Stimulated activated naive CD8-positive, alpha-beta T cell treated with anti-CD3 and anti-CD28 coated beads, Interleukin-15, Interleukin-2, amounts not matched to agents 100 ng/mL and 50 ng/mL, for 24 hours (primary cell): ENCODE results near the gene LUC7L.
A peak's percentile ranks its signal among the peaks of the same experiment; 100 is the strongest.
"Not testable (repeated sequence)": the region's sequence is repeated elsewhere in the genome, so short reads cannot be mapped to it uniquely, and the experiment has no call there.

Experiments
- H3K27ac Mint-ChIP-seq: one replicate; pipeline ENCODE4 v1.8.0; 2021; ENCODE audit warnings: mild to moderate bottlenecking, mixed read lengths
- H3K27me3 Mint-ChIP-seq: one replicate; pipeline ENCODE4 v1.8.0; 2021; ENCODE audit warnings: mixed read lengths
- H3K36me3 Mint-ChIP-seq: one replicate; pipeline ENCODE4 v1.8.0; 2021; ENCODE audit warnings: low read depth, mixed read lengths
- H3K4me1 Mint-ChIP-seq: one replicate; pipeline ENCODE4 v1.8.0; 2021; ENCODE audit warnings: low read depth, mixed read lengths
- H3K4me3 Mint-ChIP-seq: one replicate; pipeline ENCODE4 v1.8.0; 2021; ENCODE audit warnings: mild to moderate bottlenecking, mixed read lengths
- H3K9me3 Mint-ChIP-seq: one replicate; pipeline ENCODE4 v1.8.0; 2021; ENCODE audit warnings: mixed read lengths

The LUC7L gene, protein sequence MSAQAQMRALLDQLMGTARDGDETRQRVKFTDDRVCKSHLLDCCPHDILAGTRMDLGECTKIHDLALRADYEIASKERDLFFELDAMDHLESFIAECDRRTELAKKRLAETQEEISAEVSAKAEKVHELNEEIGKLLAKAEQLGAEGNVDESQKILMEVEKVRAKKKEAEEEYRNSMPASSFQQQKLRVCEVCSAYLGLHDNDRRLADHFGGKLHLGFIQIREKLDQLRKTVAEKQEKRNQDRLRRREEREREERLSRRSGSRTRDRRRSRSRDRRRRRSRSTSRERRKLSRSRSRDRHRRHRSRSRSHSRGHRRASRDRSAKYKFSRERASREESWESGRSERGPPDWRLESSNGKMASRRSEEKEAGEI

DNA sequence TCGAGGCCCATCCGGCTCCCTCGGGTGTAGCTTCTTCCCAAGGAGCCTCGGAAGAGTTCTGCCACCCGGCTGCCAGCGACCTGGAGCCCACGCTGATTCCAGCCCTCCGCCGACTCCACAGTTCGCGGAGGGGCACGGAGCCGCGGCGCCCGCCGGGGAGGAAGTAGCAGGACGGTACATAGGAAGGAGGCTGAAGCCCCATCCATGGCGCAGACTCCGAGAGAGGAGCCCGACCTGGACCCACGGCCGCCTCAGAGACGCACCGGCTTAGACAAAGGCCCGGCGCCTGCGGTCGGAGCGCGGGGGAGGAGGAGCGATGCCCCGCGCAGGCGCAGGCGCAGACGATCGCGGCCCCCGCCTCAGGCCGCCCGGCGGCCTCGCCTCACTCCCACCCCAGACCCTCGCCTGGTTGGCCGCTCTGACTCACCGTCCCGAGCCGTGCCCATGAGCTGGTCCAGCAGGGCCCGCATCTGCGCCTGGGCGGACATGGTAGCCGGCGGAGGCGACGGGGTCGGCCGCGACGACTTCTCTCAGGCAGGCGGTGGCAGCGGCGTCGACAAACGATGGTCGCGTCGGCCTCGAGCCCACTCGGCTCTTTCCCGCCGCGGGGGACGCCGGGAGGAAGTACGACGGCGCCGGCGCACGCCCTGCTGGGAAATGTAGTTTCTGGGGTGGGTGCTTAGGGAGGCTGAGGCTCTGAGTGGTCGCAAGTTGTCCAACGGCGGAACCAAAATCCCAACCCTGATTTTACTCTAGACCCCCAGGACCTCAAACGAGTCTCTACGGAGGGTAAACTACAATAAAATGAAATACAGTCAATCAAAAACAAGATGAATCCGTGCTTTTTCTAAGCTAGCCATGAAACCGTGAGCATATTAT is at the start of gene LUC7L:
TSS of gene LUC7L (minus strand) at position 598 of the 879 bp plus-strand sequence. CDS start at position 488, 110 bp downstream.
- peak within 1 kb of the TSS; percentile 85 for H3K27ac Mint-ChIP-seq
- peak within 1 kb of the TSS; percentile 95 for H3K4me3 Mint-ChIP-seq
- H3K4me1 Mint-ChIP-seq, result peaks cover 34% of the 10 kb centered on the region
- no peaks in the 10 kb centered on the region for H3K9me3 Mint-ChIP-seq
- H3K36me3 Mint-ChIP-seq, result peaks cover 31% of the 10 kb centered on the region
- no peaks in the 10 kb centered on the region for H3K27me3 Mint-ChIP-seq

DNA sequence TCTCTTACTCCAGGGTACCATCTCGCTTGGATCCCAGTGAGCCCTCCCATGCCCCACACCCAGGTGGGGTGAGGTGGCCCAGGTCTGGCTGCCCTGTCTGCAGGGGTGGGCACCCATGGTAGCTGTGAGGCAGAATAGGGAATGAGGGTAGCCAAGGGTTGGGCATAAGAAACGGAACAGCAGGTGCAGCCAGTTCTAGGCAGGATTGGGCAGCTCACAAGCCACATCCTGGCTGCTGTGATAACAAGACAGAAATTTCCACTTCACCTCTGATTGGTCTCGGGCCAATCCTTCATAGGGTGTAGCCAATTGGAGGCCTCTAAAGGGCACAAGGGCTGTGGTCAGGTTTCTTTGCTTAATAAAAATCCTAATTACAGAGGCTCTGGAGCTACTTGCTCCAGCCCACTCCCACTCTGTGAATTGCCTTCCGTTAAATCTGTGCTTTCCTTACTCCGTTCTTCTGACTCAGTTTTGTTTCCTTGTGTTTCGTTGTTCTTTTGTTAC is 49.7 kb upstream of the LUC7L start:
- no peak overlapping the region for H3K27ac Mint-ChIP-seq
- H3K4me3 Mint-ChIP-seq, result no peak overlapping the region
- H3K36me3 Mint-ChIP-seq, result no peaks in the 10 kb centered on the region
- peaks cover 17% of the 10 kb centered on the region for H3K27me3 Mint-ChIP-seq
- H3K4me1 Mint-ChIP-seq, result peaks cover 7% of the 10 kb centered on the region
- H3K9me3 Mint-ChIP-seq, result no peaks in the 10 kb centered on the region

DNA sequence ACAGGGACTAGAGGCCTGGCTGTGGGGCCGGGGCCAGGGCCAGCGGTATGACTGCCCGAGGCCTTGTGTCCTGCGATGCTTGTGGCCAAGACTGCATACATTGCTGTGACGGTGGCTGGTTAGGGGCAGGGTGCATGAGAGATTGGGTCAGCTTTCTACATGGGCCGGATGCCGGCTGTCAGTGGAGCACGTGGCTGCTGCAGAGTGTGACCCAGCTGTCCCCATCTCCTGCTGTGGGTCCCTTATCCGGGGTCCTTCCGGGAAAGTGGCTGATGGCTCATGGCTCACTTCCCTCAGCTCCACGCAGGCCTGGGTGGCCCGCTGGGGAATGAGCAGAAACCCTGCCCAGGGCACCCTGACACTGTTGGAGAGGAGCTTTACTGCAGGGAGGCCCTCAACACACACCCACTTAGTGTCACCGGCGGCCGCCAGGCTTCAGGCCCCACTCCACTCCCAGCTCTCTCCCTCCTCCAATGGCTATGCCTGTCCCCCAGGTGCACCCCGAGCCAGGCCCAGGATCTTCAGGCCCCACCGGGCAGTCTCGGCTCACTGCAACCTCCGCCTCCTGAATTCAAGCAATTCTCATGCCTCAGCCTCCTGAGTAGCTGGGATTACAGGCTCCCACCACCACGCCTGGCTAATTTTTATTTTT is 47.3 kb upstream of the LUC7L start:
- Mint-ChIP-seq H3K27me3 (peaks cover 17% of the 10 kb centered on the region), H3K4me1 (peaks cover 7% of the 10 kb centered on the region), H3K4me3 (peak overlapping the region; percentile 4), H3K27ac (no peak overlapping the region), H3K36me3 (no peaks in the 10 kb centered on the region), H3K9me3 (no peaks in the 10 kb centered on the region)

DNA sequence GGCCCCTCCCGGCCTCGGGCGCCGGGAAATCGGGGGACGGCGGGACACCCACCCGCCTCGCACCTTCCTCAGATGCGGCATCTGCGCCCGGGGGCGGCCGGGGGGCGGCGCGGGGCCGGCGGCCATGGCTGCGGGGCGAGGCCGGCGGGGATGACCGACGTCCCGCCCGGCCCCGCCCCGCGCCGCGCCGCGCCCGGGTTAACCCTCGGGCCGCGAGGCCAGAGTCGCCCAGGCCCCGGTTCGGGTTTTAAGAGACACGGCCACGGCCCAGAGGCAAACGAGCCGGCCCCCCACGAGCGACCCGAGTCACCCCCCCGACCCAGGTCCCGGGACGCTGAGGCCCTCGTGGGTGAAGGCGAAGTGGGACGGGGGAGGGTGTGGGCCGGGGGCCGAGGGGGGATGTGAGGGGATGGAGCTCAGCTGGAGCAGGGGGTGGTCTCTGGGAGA is 46.6 kb upstream of the LUC7L start, which contains the start of gene RGS11:
TSS of gene RGS11 (minus strand) at position 159 of the 447 bp plus-strand sequence. CDS start at position 126, 33 bp downstream.
- Mint-ChIP-seq H3K4me3 (no peak within 1 kb of the TSS), H3K4me1 (peaks cover 7% of the 10 kb centered on the region), H3K27me3 (peaks cover 17% of the 10 kb centered on the region), H3K36me3 (no peaks in the 10 kb centered on the region), H3K9me3 (no peaks in the 10 kb centered on the region), H3K27ac (no peak within 1 kb of the TSS)

DNA sequence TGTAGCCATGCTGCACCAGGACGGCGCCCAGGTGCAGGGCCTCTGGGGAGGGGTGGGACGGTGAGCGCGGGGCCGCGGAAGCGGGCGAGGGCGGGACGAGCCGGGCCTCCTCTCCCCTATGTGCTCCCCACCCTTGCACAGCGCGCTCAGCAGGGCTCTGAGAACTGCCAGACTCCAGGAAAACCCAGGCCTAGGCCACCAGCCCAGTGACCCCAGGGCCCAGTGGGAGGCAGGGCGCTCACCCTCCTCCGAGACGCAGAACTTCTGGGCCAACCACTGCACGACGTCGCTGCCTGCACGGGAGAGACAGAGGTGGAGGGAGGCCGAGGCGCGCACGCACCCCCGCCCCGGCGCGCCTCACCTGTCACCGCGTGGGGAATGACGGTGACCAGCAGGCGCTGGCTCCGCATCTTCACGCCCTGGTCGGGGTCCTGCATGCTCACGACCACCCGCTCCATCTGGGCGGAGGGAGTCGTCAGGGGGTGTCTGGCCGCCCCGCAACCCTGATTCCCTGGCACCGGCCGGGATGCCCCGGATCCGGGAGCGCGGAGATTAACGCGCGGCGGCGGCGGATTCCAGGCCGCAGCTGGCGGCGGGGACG is 45.9 kb upstream of the LUC7L start:
- Mint-ChIP-seq H3K4me1 (peaks cover 7% of the 10 kb centered on the region), H3K9me3 (no peaks in the 10 kb centered on the region), H3K27ac (no peak overlapping the region), H3K4me3 (no peak overlapping the region), H3K36me3 (no peaks in the 10 kb centered on the region), H3K27me3 (peaks cover 17% of the 10 kb centered on the region)

DNA sequence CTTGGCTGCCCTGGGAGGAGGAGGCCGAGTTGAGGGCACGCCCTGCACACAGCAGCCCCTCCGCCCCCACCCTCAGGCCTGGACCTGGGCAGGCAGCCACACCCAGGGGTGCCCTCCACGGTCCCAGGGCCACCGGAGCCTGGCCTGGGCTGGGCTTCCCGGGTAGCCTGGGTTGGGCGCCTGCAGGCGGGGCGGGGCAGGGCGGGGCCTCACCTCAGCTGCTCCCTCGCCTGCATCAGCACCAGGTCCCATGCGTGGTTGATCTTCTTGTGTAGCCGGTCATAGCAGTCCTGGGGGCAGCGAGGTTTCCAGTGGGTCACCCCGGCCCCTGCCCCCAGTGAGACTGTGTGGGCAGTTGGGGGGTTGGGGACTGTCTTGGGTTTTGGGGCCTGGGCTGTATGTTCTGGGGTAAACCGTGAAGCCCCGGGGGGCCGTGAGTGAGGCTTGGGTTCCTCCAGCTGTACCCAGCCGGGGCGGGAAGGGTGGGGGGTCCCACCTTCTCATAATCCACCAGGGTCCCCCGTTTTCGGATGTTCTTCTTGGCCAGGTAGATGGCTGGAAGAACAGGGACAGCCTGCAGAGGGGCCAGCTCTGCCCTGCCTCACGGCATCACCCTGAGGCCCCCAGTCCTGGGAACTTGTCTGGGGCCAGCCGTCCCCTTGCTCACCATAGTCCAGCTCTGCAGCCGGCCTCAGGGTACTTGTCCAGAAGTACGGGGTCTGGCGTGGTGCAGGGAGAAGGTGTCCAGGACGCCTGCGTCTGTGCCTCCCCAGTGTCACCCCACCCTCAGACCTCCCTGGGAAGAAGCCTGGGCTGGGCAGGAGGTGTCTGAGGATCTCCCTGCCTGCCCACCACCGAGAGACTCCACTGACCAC is 44.5 kb upstream of the LUC7L start:
- H3K36me3 Mint-ChIP-seq, result no peaks in the 10 kb centered on the region
- H3K27me3 Mint-ChIP-seq, result peaks cover 14% of the 10 kb centered on the region
- no peaks in the 10 kb centered on the region for H3K9me3 Mint-ChIP-seq
- H3K27ac Mint-ChIP-seq, result no peak overlapping the region
- no peak overlapping the region for H3K4me3 Mint-ChIP-seq
- H3K4me1 Mint-ChIP-seq, result peaks cover 1% of the 10 kb centered on the region

DNA sequence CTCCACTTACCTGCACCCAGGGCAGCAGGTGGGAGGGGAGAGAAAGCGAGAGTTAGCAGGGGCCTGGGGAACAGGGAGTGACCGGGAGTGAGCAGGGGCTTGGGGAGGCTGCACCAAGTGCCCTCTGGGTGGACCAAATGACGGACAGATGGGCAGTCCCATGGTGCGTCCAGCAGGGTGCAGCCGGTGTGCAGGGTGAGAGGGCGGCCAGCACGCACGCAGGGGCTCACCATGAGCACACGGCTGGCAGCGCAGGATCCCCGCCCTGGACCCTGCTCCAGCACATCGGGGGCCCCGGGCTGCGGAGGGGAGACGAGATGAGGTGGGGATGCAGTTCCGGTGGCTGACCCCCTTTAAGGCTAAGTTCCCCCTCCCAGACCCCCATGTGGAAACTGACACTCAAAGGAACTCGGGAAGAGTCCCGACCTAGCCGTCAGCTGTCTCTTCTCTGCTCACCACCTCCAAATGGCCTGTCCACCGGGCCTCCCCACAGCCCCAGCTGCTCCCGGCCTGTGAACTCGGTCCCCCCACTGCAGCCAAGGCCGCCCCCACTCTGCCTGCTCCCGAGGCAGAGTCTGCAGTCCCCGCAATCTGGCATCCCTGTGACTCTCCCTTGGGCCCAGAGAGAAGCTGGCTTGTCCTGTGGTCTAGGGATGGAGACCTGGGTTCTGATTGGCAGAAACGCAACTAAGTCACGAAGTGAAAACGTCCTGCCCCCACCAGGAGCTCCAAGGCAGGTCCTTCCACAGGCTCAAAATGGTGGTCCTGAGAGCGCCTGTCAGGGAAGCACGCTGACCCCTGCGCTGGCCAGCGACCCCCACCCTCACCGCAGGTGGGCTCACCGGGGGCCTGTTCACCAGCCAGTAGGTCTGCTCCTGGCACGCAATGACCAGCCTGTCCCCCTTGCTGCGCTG is 43.6 kb upstream of the LUC7L start:
- no peak overlapping the region for H3K4me3 Mint-ChIP-seq
- no peaks in the 10 kb centered on the region for H3K36me3 Mint-ChIP-seq
- H3K9me3 Mint-ChIP-seq, result no peaks in the 10 kb centered on the region
- peaks cover 14% of the 10 kb centered on the region for H3K27me3 Mint-ChIP-seq
- H3K27ac Mint-ChIP-seq, result no peak overlapping the region
- H3K4me1 Mint-ChIP-seq, result no peaks in the 10 kb centered on the region

DNA sequence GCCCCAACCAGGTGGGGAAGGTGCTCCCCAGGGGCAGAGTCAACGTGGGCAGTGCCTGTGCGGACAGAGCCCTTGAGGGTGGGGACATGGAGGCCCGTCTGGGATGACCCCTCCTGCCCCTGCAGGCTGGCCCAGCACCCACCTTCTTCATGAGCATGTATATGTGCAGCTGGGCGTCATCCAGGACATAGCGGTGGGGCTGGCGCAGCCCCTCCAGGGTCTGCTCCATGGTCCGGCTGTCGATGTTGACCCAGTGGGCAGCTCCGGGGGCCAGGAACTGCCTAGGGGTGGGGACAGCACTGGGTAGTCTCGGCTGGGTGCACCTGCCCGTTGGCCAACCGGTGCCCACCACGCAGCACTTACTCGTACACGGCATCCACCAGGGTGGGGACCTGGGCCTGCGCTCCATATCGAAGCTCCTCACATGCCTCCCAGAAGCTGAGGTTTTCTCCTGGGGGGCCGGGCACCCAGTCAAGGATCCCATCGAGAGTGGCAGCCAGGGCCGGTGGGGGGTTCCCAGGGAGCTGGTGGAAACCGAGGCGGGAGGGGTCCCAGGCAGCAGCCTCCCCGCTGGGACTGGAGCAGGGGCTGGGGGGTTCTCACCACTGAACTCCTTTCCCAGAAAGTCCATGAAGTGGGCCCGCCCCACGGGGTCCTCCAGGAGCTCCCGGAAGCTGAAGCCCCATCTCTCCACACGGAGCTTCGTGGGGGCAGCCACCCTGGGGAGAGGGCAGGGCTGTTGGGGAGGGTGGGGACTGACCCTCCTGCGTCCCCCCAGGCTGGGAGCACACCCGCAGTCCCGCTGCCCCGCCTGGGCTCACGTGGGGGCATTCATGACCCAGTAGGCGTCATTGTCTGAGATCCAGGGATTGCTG is 41.4 kb upstream of the LUC7L start:
- Mint-ChIP-seq H3K36me3 (no peaks in the 10 kb centered on the region), H3K27ac (no peak overlapping the region), H3K4me1 (no peaks in the 10 kb centered on the region), H3K4me3 (no peak overlapping the region), H3K27me3 (no peaks in the 10 kb centered on the region), H3K9me3 (no peaks in the 10 kb centered on the region)

DNA sequence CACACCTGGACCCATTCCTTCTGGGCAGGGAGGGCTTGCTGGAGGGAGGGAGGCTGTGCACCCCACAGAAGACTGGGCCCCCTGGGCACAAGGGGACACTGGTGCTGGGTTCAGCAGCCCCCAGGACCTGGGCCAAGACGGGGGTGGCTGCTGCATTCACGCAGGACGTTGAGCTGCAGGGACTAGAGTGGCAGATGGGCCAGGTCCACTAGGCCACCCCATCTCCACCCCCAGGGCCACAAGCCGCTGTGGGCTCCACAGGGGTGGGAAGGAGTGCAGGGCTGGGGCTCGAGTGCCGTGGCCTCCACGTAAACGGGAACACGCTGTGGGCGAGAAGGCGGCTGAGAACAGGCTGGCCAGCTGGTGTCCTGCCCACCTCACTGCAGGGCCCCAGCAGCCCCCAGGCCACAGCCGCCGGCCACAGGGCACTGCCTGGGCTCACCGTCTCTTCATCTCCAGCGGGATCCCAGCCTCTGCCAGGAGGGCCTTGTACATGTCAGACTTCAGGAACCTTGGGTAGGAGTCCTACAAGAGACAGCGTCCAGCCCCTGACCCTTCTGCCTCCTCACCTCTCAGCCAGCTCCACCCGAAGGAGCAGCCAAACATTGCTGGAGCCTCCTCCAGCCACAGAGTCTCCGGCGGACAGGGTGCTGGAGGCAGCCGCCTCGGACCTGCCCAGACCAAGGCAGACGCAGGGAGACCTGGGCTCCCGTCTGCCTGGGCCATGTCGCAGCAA is 40.0 kb upstream of the LUC7L start:
- Mint-ChIP-seq H3K27ac (no peak overlapping the region), H3K36me3 (no peaks in the 10 kb centered on the region), H3K9me3 (no peaks in the 10 kb centered on the region), H3K4me3 (no peak overlapping the region), H3K27me3 (no peaks in the 10 kb centered on the region), H3K4me1 (no peaks in the 10 kb centered on the region)

DNA sequence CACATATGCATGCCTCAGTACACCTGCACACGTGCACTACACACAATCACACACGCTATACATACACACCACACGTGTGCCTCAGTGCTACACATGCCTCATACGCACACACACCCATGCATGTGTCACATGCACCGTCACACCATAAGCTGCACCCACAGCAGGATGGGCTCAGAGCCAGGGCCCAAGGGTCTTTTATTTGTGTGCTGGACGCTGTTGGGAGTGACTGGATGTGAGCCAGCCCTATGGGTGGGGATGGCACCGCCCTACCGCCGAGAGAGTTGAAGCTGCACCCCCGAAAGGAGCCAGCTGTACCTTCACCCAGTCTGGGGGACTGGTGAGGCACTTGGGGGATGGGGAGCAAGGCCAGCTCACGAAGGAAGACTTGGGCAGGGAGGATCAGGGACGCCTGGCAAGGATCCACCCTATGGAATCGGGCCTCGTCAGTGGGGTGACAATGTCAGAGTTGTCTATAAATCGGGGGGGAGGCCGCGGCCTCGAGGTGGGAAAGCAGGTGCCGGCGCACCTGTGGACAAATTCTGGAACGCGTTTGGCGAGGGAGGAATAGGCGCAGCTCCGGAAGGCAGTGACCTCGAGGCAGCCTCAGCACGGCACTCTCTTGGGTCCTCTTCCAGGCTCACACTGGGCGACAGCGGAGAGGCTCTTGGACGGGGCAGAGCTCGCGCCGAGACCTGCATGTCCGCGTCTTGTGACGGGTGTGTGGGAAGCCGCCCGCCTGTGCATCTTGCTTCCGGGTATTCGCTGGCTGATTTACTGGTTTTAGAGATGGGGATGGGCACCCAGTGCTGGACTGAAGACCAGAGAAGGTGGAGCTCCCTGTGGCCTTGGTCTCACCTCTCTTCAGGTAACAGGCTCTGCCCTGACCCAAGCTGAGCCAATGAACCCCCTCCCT is 39.1 kb upstream of the LUC7L start:
- Mint-ChIP-seq H3K4me1 (no peaks in the 10 kb centered on the region), H3K27me3 (no peaks in the 10 kb centered on the region), H3K4me3 (no peak overlapping the region), H3K27ac (no peak overlapping the region), H3K36me3 (no peaks in the 10 kb centered on the region), H3K9me3 (no peaks in the 10 kb centered on the region)

DNA sequence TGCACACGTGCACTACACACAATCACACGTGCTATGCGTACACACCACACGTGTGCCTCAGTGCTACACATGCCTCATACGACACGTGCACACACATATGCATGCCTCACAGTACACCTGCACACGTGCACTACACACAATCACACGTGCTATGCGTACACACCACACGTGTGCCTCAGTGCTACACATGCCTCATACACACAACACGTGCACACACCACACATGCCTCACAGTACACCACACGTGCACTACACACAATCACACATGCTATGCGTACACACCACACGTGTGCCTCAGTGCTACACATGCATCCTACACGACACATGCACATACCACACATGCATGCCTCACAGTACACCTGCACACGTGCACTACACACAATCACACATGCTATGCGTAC is 38.3 kb upstream of the LUC7L start:
- H3K27ac Mint-ChIP-seq, H3K4me1 Mint-ChIP-seq, H3K27me3 Mint-ChIP-seq, H3K36me3 Mint-ChIP-seq, H3K4me3 Mint-ChIP-seq, H3K9me3 Mint-ChIP-seq: not testable (repeated sequence)
